Astrocyte (in vitro differentiated cells and primary cell): ENCODE measurements around the gene LIPM. TPM values are rescaled to one million over a fixed set of nuclear protein-coding genes. Genes with fewer than 3 reads are reported as not detected.

ENCODE experiments used
- DNase-seq: peaks from one replicate; pipeline ENCODE4 v3.0.0-alpha.2; 2010; ENCODE audit warnings: low read depth
- FAIRE-seq: peaks from 2 replicates; lab custom pipeline; 2011; peaks lifted over from hg19 to GRCh38; lab: Jason Lieb, UNC
- H2AFZ ChIP-seq: 2 replicates; pipeline ENCODE4 v1.6.0; 2012; ENCODE audit warnings: low read depth, low read length, inconsistent platforms
- H3K27ac ChIP-seq: 2 replicates; pipeline ENCODE4 v1.5.1; 2011; ENCODE audit warnings: low read depth, low read length, inconsistent platforms
- H3K27me3 ChIP-seq: 2 replicates; pipeline ENCODE4 v1.6.0; 2011; ENCODE audit warnings: low read length, inconsistent platforms; ENCODE audit not compliant: insufficient read depth
- H3K36me3 ChIP-seq: 2 replicates; pipeline ENCODE4 v1.5.1; 2011; ENCODE audit warnings: low read length, inconsistent platforms; ENCODE audit not compliant: insufficient read depth
- H3K4me1 ChIP-seq: 2 replicates; pipeline ENCODE4 v1.5.1; 2011; ENCODE audit warnings: low read length, inconsistent platforms; ENCODE audit not compliant: insufficient read depth
- H3K4me2 ChIP-seq: 2 replicates; pipeline ENCODE4 v1.6.0; 2012; ENCODE audit warnings: low read length, inconsistent platforms
- H3K4me3 ChIP-seq: 2 replicates; pipeline ENCODE4 v1.5.1; 2011; ENCODE audit warnings: low read depth, mild to moderate bottlenecking, low read length, inconsistent platforms; ENCODE audit not compliant: insufficient read depth
- H3K79me2 ChIP-seq: 2 replicates; pipeline ENCODE4 v1.6.0; 2012; ENCODE audit warnings: mild to moderate bottlenecking, low read length, inconsistent platforms; ENCODE audit not compliant: insufficient read depth
- H3K9ac ChIP-seq: 2 replicates; pipeline ENCODE4 v1.6.0; 2012; ENCODE audit warnings: mild to moderate bottlenecking, low read length, inconsistent platforms
- H3K9me3 ChIP-seq: 2 replicates; pipeline ENCODE4 v1.5.1; 2012; ENCODE audit warnings: low read depth, mild to moderate bottlenecking, low read length, inconsistent platforms; ENCODE audit not compliant: insufficient read depth
- H4K20me1 ChIP-seq: 2 replicates; pipeline ENCODE4 v1.6.0; 2012; ENCODE audit warnings: low read length, inconsistent platforms; ENCODE audit not compliant: insufficient read depth
- H3K27ac Mint-ChIP-seq: one replicate; pipeline ENCODE4 v1.8.0; 2021; ENCODE audit warnings: mild to moderate bottlenecking, mixed read lengths; ENCODE audit not compliant: unreplicated experiment
- H3K27me3 Mint-ChIP-seq: one replicate; pipeline ENCODE4 v1.8.0; 2021; ENCODE audit warnings: low read depth, mixed read lengths; ENCODE audit not compliant: unreplicated experiment
- H3K36me3 Mint-ChIP-seq: one replicate; pipeline ENCODE4 v1.8.0; 2021; ENCODE audit warnings: low read depth, mixed read lengths; ENCODE audit not compliant: unreplicated experiment
- H3K4me1 Mint-ChIP-seq: one replicate; pipeline ENCODE4 v1.8.0; 2021; ENCODE audit warnings: low read depth, mixed read lengths; ENCODE audit not compliant: unreplicated experiment
- H3K4me3 Mint-ChIP-seq: one replicate; pipeline ENCODE4 v1.8.0; 2021; ENCODE audit warnings: mild to moderate bottlenecking, moderate library complexity, mixed read lengths; ENCODE audit not compliant: unreplicated experiment
- H3K9me3 Mint-ChIP-seq: one replicate; pipeline ENCODE4 v1.8.0; 2021; ENCODE audit warnings: mild to moderate bottlenecking, mixed read lengths; ENCODE audit not compliant: unreplicated experiment
- CTCF ChIP-seq: IDR thresholded peaks from 2 replicates; pipeline ENCODE4 v1.5.1; 2011; ENCODE audit warnings: low read depth, mild to moderate bottlenecking, inconsistent platforms, low read length, moderate library complexity; ENCODE audit not compliant: insufficient read depth
- EZH2 ChIP-seq: IDR thresholded peaks from 2 replicates; pipeline ENCODE4 v1.6.1; 2012; ENCODE audit warnings: mild to moderate bottlenecking, low read length, inconsistent platforms; ENCODE audit not compliant: insufficient read depth
- total RNA-seq: library from RNA; stranded (reverse); gene quantifications from 2 replicates; pipeline ENCODE4 v1.2.1, GENCODE V29; 2021

The LIPM gene
- total RNA-seq, 1 donor from 2014 or later = not detected

DNA sequence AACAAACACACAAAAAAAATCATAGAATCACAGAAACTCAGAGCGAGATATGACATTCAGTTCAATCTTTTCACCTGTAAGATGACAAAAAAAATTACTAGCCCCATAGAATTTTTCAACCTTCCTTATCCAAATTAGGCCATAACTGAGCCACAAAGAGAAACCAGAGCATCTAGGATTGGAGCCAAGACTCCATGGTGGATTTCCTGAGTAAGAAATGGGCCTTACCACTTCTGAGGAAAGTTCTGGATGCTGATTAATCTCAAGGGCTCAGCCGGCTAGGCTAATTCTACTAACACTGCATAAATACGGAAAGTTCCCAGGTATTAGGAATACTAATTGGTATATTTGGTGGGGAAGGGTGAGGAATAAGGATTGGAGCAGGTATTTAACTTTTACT, 16.8 kb downstream of the LIPM start:
- Histone ChIP-seq H3K36me3 (no peaks in the 10 kb centered on the region), H4K20me1 (no peaks in the 10 kb centered on the region), H3K4me2 (no peak overlapping the region), H2AFZ (no peak overlapping the region), H3K79me2 (no peaks in the 10 kb centered on the region), H3K9ac (no peak overlapping the region), H3K4me1 (no peaks in the 10 kb centered on the region), H3K9me3 (no peaks in the 10 kb centered on the region), H3K27ac (no peak overlapping the region), H3K27me3 (no peaks in the 10 kb centered on the region), H3K4me3 (no peak overlapping the region)
- no peak for FAIRE-seq
- Mint-ChIP-seq H3K36me3 (no peaks in the 10 kb centered on the region), H3K27me3 (no peaks in the 10 kb centered on the region), H3K4me3 (no peak overlapping the region), H3K27ac (no peak overlapping the region), H3K9me3 (no peaks in the 10 kb centered on the region), H3K4me1 (no peaks in the 10 kb centered on the region)
- DNase-seq = peak; percentile 70
- TF ChIP-seq EZH2 (no peak), CTCF (no peak)

DNA sequence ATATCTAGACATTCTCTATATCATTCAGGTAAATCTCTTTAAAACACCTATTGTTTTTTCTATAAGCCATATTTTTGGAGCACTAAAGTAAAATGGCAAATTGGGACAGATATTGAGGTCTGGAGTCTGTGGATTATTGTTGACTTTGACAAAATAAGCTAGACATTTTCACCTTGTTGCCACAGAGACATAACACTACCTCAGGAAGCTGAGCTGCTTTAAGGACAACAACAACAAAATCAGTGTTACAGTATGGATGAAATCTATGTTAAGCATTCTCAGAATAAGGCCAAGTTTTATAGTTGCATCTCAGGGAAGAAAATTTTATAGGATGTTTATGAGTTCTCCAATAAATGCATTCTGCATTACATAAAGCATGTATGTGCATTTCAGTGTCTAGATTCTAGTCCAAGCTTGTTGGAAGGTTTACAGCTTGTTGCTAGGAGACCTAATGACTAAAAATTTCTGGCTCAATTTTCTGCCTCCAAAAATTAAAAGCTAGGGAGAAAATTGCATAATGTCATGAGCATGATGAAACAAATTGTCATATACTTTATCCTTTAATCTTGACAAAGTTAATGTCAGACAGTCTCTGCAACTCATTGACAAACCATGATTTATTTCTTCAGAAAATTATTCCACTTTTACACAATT, 18.3 kb downstream of the LIPM start:
- H3K27ac Mint-ChIP-seq = no peak overlapping the region
- Histone ChIP-seq H3K4me1 (no peaks in the 10 kb centered on the region), H3K36me3 (no peaks in the 10 kb centered on the region), H3K4me3 (no peak overlapping the region), H4K20me1 (no peaks in the 10 kb centered on the region), H3K9me3 (no peaks in the 10 kb centered on the region), H3K27me3 (no peaks in the 10 kb centered on the region), H2AFZ (no peak overlapping the region), H3K4me2 (no peak overlapping the region), H3K27ac (no peak overlapping the region), H3K79me2 (no peaks in the 10 kb centered on the region), H3K9ac (no peak overlapping the region)
- DNase-seq = peak; percentile 51
- no peaks in the 10 kb centered on the region for H3K4me1 Mint-ChIP-seq
- H3K27me3 Mint-ChIP-seq = no peaks in the 10 kb centered on the region
- peak; percentile 5 for FAIRE-seq
- TF ChIP-seq EZH2 = no peak
- TF ChIP-seq CTCF = no peak
- no peaks in the 10 kb centered on the region for H3K36me3 Mint-ChIP-seq
- no peaks in the 10 kb centered on the region for H3K9me3 Mint-ChIP-seq
- no peak overlapping the region for H3K4me3 Mint-ChIP-seq

GRCh38 chr10:88826388-88826787, 23.9 kb downstream of the LIPM start:
- Histone ChIP-seq H3K9ac (no peak overlapping the region), H3K79me2 (no peaks in the 10 kb centered on the region), H3K4me2 (no peak overlapping the region), H3K27ac (no peak overlapping the region), H3K27me3 (no peaks in the 10 kb centered on the region), H3K4me1 (no peaks in the 10 kb centered on the region), H2AFZ (no peak overlapping the region), H3K4me3 (no peak overlapping the region), H3K36me3 (no peaks in the 10 kb centered on the region), H3K9me3 (no peaks in the 10 kb centered on the region), H4K20me1 (no peaks in the 10 kb centered on the region)
- peaks cover 2% of the 10 kb centered on the region for H3K27me3 Mint-ChIP-seq
- no peak overlapping the region for H3K27ac Mint-ChIP-seq
- no peak overlapping the region for H3K4me3 Mint-ChIP-seq
- TF ChIP-seq CTCF (no peak), EZH2 (no peak)
- no peaks in the 10 kb centered on the region for H3K36me3 Mint-ChIP-seq
- FAIRE-seq = no peak
- DNase-seq = no peak
- H3K9me3 Mint-ChIP-seq = no peaks in the 10 kb centered on the region
- no peaks in the 10 kb centered on the region for H3K4me1 Mint-ChIP-seq
